ENCODE measurements around the gene WIPF3. TPM values are rescaled to one million over a fixed set of nuclear protein-coding genes. Genes with fewer than 3 reads are reported as not detected.

WIPF3 gene
- total and polyA plus RNA-seq, 10 of the 15 experiments (the other 5 are each of a cell fraction or from before 2014, with no cell fraction given), result 0.03 to 0.05 TPM; not detected in 8

DNA sequence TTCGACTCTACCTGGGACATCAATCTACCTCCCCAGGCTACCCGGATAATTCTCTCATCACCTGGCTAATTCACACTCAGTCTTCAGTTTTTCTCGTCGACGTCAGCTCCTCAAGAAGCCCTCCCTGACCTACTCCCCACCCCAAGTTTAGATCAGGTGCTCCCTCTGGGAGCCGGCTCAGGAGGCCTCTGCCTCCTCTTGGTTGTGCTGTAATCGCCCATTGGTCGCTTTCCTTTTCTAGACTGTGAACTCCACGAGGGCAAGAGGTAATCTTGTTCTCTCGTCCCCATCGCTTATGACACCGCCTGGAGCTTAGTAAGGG lies 461 bp upstream of the WIPF3 start (continued):
- TF ChIP-seq, protein P1, sequence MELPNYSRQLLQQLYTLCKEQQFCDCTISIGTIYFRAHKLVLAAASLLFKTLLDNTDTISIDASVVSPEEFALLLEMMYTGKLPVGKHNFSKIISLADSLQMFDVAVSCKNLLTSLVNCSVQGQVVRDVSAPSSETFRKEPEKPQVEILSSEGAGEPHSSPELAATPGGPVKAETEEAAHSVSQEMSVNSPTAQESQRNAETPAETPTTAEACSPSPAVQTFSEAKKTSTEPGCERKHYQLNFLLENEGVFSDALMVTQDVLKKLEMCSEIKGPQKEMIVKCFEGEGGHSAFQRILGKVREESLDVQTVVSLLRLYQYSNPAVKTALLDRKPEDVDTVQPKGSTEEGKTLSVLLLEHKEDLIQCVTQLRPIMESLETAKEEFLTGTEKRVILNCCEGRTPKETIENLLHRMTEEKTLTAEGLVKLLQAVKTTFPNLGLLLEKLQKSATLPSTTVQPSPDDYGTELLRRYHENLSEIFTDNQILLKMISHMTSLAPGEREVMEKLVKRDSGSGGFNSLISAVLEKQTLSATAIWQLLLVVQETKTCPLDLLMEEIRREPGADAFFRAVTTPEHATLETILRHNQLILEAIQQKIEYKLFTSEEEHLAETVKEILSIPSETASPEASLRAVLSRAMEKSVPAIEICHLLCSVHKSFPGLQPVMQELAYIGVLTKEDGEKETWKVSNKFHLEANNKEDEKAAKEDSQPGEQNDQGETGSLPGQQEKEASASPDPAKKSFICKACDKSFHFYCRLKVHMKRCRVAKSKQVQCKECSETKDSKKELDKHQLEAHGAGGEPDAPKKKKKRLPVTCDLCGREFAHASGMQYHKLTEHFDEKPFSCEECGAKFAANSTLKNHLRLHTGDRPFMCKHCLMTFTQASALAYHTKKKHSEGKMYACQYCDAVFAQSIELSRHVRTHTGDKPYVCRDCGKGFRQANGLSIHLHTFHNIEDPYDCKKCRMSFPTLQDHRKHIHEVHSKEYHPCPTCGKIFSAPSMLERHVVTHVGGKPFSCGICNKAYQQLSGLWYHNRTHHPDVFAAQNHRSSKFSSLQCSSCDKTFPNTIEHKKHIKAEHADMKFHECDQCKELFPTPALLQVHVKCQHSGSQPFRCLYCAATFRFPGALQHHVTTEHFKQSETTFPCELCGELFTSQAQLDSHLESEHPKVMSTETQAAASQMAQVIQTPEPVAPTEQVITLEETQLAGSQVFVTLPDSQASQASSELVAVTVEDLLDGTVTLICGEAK (IDR thresholded peaks at IDR 0.05; ENCODE audit: borderline replicate concordance), result no peak
- TF ChIP-seq, protein P2, sequence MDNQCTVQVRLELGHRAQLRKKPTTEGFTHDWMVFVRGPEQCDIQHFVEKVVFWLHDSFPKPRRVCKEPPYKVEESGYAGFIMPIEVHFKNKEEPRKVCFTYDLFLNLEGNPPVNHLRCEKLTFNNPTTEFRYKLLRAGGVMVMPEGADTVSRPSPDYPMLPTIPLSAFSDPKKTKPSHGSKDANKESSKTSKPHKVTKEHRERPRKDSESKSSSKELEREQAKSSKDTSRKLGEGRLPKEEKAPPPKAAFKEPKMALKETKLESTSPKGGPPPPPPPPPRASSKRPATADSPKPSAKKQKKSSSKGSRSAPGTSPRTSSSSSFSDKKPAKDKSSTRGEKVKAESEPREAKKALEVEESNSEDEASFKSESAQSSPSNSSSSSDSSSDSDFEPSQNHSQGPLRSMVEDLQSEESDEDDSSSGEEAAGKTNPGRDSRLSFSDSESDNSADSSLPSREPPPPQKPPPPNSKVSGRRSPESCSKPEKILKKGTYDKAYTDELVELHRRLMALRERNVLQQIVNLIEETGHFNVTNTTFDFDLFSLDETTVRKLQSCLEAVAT (IDR thresholded peaks at IDR 0.05), result no peak
- TF ChIP-seq, protein P3, sequence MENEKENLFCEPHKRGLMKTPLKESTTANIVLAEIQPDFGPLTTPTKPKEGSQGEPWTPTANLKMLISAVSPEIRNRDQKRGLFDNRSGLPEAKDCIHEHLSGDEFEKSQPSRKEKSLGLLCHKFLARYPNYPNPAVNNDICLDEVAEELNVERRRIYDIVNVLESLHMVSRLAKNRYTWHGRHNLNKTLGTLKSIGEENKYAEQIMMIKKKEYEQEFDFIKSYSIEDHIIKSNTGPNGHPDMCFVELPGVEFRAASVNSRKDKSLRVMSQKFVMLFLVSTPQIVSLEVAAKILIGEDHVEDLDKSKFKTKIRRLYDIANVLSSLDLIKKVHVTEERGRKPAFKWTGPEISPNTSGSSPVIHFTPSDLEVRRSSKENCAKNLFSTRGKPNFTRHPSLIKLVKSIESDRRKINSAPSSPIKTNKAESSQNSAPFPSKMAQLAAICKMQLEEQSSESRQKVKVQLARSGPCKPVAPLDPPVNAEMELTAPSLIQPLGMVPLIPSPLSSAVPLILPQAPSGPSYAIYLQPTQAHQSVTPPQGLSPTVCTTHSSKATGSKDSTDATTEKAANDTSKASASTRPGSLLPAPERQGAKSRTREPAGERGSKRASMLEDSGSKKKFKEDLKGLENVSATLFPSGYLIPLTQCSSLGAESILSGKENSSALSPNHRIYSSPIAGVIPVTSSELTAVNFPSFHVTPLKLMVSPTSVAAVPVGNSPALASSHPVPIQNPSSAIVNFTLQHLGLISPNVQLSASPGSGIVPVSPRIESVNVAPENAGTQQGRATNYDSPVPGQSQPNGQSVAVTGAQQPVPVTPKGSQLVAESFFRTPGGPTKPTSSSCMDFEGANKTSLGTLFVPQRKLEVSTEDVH (IDR thresholded peaks at IDR 0.05; ENCODE audit: low read depth, partially characterized antibody), result no peak
- TF ChIP-seq EED (IDR thresholded peaks at IDR 0.05; ENCODE audit: low read depth), result no peak
- no peak for TF ChIP-seq CHD2 (IDR thresholded peaks at IDR 0.05; ENCODE audit: borderline replicate concordance, low read depth, low read length)
- no peak for TF ChIP-seq RFX5 (IDR thresholded peaks at IDR 0.05; ENCODE audit: low read depth, low read length)
- TF ChIP-seq YBX1 (IDR thresholded peaks at IDR 0.05), result no peak

Data from GM12878 (cell line).